HG03457 (cell line): ENCODE results near the gene DLGAP1.
"Not testable (repeated sequence)": the region's sequence is repeated elsewhere in the genome, so short reads cannot be mapped to it uniquely, and the experiment has no call there.

Experiments
- ATAC-seq: cut with Tn5 transposase; IDR thresholded peaks from one replicate; pipeline ENCODE4 v1.9.1; 2021; ENCODE audit warnings: moderate number of reproducible peaks; ENCODE audit not compliant: unreplicated experiment

DLGAP1 gene

DNA sequence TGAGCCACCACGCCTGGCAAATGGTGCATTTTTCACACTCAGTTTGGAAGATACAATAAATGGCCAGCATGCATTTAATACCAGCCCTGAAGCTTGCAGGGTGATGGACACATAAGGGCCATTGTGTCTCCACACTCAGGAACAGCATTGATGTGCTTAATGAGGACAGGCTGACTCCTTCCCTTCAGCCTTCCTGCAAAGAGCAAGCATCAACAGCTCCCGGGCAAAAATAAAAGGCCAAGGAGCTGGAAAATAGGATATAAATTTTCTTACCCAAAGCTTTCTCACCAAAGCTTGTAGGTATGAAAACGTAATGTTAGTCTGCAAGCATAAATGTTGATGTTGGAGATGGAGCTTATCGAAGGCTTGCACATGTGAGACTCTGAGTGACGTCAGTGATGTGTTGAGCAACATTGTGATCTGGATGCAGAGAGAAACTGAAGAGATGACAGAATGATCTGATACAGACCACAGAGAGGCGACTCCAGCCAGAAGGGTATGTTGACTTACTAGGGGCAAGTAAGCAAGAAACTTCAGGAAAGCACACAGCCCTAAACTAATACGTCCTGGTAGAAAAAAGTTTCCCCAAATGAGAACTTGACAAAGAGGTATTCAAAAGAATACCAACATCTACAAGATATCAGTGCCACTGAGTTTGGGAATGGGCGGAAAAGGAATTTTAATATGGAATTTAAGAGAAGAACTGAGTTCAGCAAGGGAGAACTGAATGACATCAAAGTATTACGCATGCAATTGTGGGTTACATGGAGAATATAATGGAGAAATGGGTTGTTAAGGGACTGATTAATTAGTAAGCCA is 748.6 kb downstream of the DLGAP1 start:
- no peak for ATAC-seq

GRCh38 chr18:3704556-3705344 is 750.4 kb downstream of the DLGAP1 start:
- no peak for ATAC-seq

- no peak for ATAC-seq
Observed at GRCh38 chr18:3703732-3704176, 751.4 kb downstream of the DLGAP1 start.

- ATAC-seq: not testable (repeated sequence)
Observed at GRCh38 chr18:3699707-3700567, 755.2 kb downstream of the DLGAP1 start.

DNA sequence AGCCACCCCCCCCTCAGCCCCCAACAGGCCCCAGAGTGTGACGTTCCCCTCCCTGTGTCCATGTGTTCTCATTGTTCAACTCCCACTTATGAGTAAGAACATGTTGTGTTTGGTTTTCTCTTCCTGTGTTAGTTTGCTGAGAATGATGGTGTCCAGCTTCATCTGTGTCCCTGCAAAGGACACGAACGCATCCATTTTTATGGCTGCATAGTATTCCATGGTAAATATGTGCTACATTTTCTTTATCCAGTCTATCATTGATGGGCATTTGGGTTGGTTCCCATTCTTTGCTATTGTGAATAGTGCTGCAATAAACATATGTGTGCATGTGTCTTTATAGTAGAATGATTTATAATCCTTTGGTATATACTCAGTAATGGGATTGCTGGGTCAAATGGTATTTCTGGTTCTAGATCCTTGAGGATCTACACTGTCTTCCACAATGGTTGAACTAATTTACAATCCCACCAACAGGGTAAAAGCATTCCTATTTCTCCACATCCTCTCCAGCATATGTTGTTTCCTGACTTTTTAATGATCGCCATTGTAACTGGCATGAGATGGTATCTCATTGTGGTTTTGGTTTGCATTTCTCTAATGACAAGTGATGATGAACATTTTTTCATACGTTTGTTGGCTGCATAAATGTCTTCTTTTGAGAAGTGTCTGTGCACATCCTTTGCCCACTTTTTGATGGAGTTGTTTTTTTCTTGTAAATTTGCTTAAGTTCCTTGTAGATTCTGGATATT is 760.9 kb downstream of the DLGAP1 start:
- not testable (repeated sequence) for ATAC-seq

DNA sequence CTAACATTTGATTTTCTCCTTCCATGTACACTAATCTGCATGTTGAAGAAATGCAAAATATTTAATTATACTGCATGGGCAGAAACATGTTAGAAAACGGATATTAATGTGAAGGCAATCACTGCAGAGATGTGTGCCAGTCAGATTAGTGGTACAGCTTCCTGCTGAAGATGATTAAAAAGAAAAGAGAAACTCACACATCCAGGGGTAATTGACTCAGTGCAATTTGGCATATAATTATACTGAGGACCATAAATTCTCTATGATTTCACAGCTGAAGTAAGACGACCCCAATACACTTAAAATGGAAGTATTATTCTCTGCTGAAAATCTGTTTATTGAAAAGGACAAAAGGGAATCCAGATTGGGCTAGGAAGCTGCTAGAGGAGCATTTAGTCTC is 761.7 kb downstream of the DLGAP1 start:
- ATAC-seq: no peak

DNA sequence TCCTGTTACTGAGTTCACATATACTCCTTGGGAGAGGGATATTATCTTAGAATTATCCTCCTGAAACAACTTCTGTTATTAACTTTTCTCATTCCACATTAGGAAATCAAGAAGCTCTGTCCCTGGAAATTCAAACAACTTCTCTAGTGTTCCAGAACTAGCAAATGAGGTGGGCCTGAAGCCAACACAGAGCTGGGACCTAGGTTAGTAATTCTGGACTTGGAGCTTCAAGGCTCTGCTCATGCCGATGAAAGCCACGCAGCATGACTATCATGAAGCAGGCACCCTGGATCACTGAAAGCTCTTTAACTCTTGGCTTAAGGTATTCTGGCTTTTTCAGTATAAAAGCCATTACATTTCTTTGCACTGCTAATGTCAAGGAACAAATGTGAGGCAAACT is 762.4 kb downstream of the DLGAP1 start:
- ATAC-seq: no peak

- ATAC-seq: no peak
Observed at GRCh38 chr18:3692113-3692621, 762.9 kb downstream of the DLGAP1 start.

DNA sequence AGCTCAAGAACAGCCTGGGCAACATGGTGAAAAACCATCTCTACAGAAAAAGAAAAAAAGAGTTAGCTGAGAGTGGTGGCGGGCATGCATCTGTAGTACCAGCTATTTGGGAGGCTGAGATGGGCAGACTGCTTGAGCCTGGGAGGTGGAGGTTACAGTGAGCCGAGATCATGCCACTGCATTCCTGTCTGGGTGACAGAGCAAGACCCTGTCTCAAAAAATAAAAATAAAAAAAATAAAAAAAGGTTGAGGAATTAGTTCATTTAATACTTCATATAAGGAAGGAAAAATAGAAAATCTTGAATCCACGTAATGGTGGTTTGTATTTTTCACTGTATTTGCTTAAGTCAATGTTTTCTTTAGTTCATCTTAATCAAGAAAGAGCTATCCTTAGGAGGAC is 763.4 kb downstream of the DLGAP1 start:
- no peak for ATAC-seq

DNA sequence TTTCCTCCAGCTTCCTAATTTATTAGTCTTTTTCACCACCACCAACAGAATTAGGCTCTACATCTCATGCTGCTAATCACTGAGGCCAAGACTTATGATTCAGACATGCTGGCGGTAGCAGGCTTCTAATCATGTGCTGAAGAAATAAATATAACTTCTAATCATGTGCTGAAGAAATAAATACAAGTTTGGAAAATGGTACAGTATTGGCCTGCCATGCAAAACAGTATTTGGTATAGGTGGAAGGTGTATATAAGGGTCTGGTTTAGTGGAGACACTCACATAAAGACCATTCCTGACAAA is 764.4 kb downstream of the DLGAP1 start:
- no peak for ATAC-seq

- no peak for ATAC-seq
Observed at GRCh38 chr18:3689986-3690763, 764.9 kb downstream of the DLGAP1 start.

- no peak for ATAC-seq
Observed at GRCh38 chr18:3689091-3689490, 766.0 kb downstream of the DLGAP1 start.

GRCh38 chr18:3688690-3689089 is 766.4 kb downstream of the DLGAP1 start:
- ATAC-seq: no peak

DNA sequence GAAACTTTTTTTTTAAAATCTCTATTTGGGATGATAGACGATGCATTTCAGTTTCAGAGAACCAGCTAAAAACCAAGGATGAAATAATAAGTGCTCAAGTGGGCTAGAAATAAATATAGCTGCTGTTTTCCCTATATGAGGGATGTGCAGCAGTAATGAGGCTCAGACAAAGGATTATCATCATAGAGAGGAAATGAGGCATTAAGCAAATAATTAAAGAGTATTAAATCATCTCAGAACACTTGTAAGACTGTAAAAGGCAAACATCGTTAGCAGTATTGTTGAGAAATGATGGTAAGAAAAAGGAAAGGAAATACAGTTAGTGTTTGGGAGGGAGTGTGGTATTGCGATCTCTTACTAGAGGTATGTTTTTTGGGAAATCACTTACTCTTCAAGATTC is 771.6 kb downstream of the DLGAP1 start:
- no peak for ATAC-seq

DNA sequence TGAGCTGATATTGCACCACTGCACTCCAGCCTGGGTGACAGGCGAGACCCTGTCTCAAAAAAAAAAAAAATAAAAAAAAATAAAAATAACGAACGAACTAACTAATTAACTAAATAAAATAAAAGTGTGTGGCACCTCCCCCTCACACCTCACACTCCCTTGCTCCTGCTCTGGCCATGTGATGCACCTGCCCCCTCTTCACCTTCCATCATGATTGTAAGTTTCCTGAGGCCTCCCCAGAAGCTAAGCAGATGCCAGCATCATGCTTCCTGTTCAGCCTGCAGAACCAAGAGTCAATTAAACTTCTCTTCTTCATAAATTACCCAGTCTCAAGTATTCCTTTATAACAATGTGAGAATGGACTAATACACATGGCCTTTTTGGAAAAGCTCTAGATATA is 773.0 kb downstream of the DLGAP1 start:
- no peak for ATAC-seq

DNA sequence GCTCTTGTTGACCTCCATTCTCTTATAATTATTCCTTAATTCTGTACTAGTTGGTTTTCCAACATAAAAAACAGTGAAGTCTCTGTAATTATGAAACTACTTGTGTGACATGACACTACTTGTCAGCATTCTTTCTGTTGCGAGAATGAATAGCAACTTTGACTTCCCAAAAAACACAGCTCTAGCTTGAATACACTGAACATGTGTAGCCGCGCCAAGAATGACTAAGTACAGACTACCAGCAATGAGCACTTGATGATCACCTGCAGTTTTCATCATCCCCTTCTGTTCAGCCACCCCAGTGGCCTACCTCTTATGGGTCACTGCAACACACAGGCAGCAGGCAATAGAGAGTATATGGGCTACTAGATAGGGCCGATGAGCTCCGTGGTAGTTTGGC is 775.9 kb downstream of the DLGAP1 start:
- ATAC-seq: no peak

GRCh38 chr18:3675994-3676393 is 779.1 kb downstream of the DLGAP1 start:
- ATAC-seq: no peak

- no peak for ATAC-seq
Observed at GRCh38 chr18:3675446-3675845, 779.7 kb downstream of the DLGAP1 start.

DNA sequence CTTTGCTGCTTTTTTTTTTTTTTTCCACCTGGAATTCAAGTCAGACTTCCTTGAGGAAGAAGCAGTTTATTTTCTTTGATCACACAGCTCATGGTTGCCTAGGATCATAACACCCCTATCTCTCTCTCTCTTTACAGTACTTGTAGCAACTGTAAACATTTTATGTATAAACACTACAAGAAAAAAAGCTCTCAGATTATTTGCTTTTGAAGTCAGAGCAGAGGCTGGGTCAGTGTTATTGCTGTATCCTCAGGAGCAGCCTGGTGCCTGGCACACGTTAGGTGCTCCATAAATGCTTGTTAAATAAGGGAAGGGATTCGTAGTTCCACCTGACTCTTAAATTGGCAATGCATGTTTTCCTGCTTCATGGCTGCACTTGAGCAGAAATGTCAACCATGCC is 783.9 kb downstream of the DLGAP1 start:
- no peak for ATAC-seq

DNA sequence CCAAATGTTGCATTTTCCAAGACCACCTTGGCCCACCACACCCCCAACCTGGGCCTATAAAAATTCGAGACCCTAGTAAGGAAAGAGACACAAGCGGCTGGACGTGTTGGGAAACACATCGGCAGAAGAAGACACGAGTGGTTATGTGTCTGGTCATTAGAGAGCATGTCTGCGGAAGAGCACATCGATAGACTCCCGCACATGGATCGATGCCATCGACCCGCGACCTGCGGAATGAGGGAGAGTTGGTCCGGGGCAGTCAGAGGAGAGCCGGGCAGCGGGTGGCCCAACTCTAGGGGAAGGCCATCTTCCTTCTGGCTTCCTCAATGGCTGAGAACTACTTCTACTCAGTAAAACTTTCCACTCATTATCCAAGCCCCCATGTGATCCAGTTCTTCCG is 785.7 kb downstream of the DLGAP1 start:
- ATAC-seq: no peak
